Skin epidermis (tissue), 12 donors: ENCODE measurements around the gene TSR2.
"Not testable (repeated sequence)": the region's sequence is repeated elsewhere in the genome, so short reads cannot be mapped to it uniquely, and the experiment has no call there.

Experiments
- H3K27ac ChIP-seq, 21 experiments: fragments of 200-600 bp; sonication (generic) in 11 of 21; one replicate each; pipeline ENCODE4 v1.5.0; 2020; ENCODE audit warnings: mild to moderate bottlenecking in 3 of 21, inconsistent platforms in 2 of 21, moderate library complexity in 2 of 21
- H3K4me3 ChIP-seq, 7 experiments: fragments of 200-600 bp; sonication (generic) in 2 of 7; one replicate each; pipeline ENCODE4 v1.5.0; 2020; ENCODE audit warnings: inconsistent platforms in 2 of 7, mild to moderate bottlenecking in 2 of 7, moderate library complexity in 1 of 7

TSR2 gene

GRCh38 chrX:54470054-54470760, 30.0 kb downstream of the TSR2 start:
- H3K27ac ChIP-seq = no peak overlapping the region
- no peak overlapping the region for H3K4me3 ChIP-seq

GRCh38 chrX:54473993-54474859, 34.0 kb downstream of the TSR2 start:
- H3K27ac ChIP-seq = no peak overlapping the region

GRCh38 chrX:54479136-54480111, 39.2 kb downstream of the TSR2 start:
- no peak overlapping the region for H3K4me3 ChIP-seq
- no peak overlapping the region for H3K27ac ChIP-seq

More at GRCh38 chrX:54473993-54474859, 34.0 kb downstream of the TSR2 start:
- no peak overlapping the region for H3K4me3 ChIP-seq

DNA sequence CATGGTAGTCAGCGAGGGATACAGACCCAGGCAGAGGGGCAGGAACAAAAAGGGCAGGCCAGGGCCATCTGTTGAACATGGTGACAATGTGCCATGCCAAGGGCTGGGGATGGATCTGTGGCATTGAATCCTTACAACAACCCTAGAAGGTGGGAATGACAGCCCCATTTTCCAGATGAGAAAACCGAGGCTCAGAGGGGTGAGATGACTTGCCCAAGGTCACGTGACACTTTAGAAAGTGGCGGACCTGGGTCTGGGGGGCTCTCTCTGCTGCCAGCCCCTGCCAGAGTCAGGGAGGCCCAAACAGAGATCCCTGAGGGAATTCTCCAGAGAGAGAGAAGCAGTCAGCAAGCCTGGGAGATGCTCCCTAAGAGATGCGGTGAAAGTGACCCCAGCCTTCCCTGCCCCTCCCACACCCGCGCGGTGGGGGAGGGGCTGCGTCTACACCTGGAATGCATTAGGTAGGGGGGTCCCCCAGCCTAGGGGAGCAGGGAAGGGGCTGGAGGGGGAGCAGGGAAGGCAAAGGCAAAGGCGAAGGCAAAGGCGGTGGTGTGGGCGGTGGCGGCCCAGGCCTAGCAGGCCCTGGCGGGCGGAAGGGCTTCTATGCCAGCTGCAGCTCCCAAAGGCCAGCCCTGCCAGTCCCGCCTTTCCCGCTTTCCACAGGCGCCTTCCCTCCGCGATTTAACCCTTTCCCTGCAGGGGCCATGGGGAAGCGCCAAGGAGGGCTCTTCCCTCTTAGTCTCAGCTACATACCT, 42.8 kb downstream of the TSR2 start:
- no peak overlapping the region for H3K4me3 ChIP-seq
- H3K27ac ChIP-seq = peak overlapping the region in 19 of 21 experiments; percentile 29 to 70 (median 52)

- Histone ChIP-seq H3K4me3 (no peak overlapping the region), H3K27ac (peak overlapping the region in 14 of 21 experiments; percentile 29 to 70 (median 56))
Observed at GRCh38 chrX:54483946-54484345, 43.7 kb downstream of the TSR2 start.

DNA sequence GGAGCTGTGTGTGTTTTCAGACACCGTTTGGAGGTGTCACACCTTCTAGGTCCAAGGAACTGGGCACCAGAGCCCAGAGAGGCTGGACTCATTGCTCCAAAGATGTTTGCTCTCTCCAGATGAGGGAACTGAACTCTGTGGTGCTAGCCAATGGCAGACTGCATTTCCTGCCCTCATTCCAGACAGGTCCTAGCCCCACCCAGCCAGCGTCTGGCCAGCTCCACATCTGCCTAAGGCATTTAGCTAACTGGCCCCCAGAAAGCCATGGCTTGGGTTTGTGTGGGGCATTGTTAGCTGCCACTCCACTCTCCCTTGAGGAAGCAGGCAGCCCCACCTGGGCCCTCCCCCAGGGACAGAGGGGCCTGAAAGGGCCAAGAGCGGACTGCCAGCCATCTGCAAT, 44.5 kb downstream of the TSR2 start:
- Histone ChIP-seq H3K4me3 (no peak overlapping the region), H3K27ac (peak overlapping the region in 2 of 21 experiments; percentile 44 to 62)

DNA sequence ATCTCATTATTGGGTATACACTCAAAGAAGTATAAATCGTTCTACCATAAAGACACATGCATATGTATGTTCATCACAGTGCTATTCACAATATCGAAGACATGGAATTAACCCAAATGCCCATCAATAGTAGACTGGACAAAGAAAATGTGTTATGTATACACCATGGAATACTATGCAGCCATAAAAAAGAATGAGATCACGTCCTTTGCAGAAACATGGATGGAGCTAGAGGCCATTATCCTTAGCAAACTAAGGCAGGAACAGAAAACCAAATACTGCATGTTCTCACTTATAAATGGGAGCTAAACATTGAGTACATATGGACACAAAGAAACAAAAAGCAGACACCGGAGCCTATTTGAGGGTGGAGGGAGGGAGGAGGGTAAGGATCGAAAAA, 49.6 kb downstream of the TSR2 start:
- H3K4me3 ChIP-seq, H3K27ac ChIP-seq: not testable (repeated sequence)

DNA sequence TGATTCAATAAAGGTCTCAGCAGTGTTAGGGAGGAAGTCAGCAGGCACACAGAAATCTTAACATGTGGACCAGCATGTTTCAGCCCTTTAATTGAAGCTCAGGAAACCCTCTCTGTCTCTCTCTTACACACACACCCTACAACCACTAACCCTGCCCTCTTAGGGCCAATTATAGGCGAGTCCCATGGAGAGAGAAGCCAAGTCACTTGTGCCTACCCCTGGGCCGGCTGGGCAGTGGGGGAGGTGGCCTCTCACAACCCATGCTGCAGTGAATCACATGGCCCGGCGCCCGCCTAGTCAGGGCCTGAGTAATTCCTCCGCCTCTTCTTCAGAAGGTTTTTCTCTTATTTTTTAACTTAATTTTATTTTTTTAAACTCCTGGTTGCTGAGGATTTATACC, 52.1 kb downstream of the TSR2 start:
- Histone ChIP-seq H3K27ac (peak overlapping the region in 2 of 21 experiments; percentile 20 to 28), H3K4me3 (no peak overlapping the region)

DNA sequence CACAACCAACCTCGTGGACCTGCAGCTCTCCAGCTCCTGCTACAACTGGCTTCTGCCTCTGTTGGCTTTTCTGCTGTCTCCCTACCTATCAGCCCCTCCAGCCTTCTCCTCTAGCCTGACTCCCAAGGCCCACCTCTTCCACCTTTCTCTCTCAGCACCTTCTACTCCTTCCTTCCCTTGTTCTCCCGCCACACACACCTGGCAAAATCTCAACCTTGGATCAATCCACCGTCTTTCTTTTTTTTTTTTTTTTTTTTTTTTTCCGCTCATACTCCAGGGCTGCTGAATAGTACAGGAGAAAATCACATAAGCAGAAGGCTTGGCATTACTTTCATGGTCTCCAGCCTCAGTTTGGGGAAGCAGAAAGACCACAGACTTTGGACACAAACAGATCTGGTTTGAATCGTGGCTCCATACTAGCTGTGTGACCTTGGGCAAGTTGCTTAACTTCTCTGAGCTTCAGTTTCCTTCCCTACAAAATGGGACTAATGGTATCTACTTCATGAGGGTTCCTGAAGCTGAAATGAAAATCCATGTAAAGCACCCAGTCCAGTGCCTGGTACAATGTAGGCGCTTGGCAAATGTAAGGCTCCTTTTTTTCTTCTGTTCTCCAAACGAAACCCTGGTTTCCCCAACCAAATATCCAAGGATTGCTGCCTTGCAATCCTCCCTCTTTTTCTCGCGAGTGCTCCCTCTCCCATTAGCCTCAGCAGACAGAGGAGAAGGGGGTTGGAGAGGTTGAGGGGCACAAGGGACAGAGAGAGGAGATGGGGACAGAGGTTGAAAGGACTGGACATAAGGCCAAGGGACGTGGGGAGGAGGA, 54.2 kb downstream of the TSR2 start:
- Histone ChIP-seq H3K27ac (peak overlapping the region in 16 of 21 experiments; percentile 10 to 84 (median 68)), H3K4me3 (peak overlapping the region; percentile 41 to 58 (median 54))
